Neural crest cell (in vitro differentiated cells): Measurements from ENCODE around the gene METRN. TPM values are rescaled to one million over a fixed set of nuclear protein-coding genes. Genes with fewer than 3 reads are reported as not detected.

ENCODE experiments used
- DNase-seq: peaks from one replicate; pipeline ENCODE4 v3.0.0; 2021; ENCODE audit warnings: low read depth, mixed read lengths, low spot score
- H3K27ac Mint-ChIP-seq: one replicate; pipeline ENCODE4 v1.8.0; 2021; ENCODE audit warnings: mild to moderate bottlenecking, mixed read lengths; ENCODE audit not compliant: unreplicated experiment
- H3K27me3 Mint-ChIP-seq: 2 replicates; pipeline ENCODE4 v1.8.0; 2021; ENCODE audit warnings: low read depth, mild to moderate bottlenecking, mixed read lengths
- H3K36me3 Mint-ChIP-seq: 2 replicates; pipeline ENCODE4 v1.8.0; 2021; ENCODE audit warnings: low read depth, mild to moderate bottlenecking, mixed read lengths
- H3K4me1 Mint-ChIP-seq: 2 replicates; pipeline ENCODE4 v1.8.0; 2021; ENCODE audit warnings: mixed read lengths
- H3K4me3 Mint-ChIP-seq: one replicate; pipeline ENCODE4 v1.8.0; 2021; ENCODE audit warnings: mild to moderate bottlenecking, mixed read lengths
- H3K9me3 Mint-ChIP-seq: 2 replicates; pipeline ENCODE4 v1.8.0; 2021; ENCODE audit warnings: mixed read lengths
- CTCF ChIP-seq: fragments of 200-600 bp; sonication (generic); conservative IDR thresholded peaks from 2 replicates; pipeline ENCODE4 v1.5.0; 2021; ENCODE audit warnings: antibody characterized with exemption, mild to moderate bottlenecking
- total RNA-seq: library from RNA; stranded (reverse); gene quantifications from 2 replicates; pipeline ENCODE4 v1.2.1, GENCODE V29; 2021

METRN gene
- total RNA-seq, 1 donor from 2014 or later = 224 TPM

DNA sequence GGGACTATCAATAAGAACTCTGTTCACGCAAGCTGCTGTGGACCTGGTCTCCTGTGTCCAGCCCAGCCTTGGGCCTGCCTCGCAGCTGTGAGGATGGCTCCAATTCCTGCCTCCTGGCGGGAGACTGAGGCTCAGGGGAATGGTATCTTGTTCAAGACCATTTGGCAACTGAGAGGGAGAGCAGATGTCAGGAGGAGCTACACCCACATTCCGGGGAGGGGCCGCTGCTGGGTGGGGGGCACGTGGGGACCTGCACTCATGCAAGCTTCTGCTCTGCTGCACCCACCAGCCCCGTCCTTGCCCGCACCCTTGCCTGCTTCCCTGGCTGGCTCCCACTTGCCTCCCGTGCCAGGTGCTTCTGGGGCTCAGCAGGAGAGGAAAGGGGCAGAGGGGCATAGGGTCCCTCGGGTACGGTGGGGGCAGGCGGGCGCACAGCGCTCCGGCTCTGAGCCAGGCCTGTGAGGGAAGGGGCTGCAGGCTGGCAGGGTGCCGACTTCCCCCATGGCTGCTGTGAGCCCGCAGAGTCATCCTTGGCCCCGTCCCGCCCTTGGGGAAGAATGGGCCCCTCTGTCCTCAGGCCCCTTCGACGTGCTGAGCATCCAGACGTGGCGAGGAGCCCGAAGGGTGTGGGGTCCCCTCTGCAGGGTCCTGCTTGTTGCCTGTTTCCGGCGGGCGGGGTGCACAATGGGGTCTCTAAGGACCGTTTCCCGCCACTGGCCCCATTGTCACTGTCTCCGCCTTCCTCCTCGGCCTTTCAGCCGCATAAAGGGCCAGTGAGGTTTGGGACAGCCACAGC, 2.7 kb downstream of the METRN start:
- Mint-ChIP-seq H3K27me3 (peaks cover 16% of the 10 kb centered on the region), H3K27ac (peak overlapping the region; percentile 86), H3K4me3 (peak overlapping the region; percentile 80), H3K4me1 (peaks cover 30% of the 10 kb centered on the region), H3K9me3 (no peaks in the 10 kb centered on the region), H3K36me3 (no peaks in the 10 kb centered on the region)
- DNase-seq = no peak
- no peak for TF ChIP-seq CTCF

GRCh38 chr16:718389-718788, 3.5 kb downstream of the METRN start:
- TF ChIP-seq CTCF = no peak
- no peak for DNase-seq
- Mint-ChIP-seq H3K9me3 (no peaks in the 10 kb centered on the region), H3K36me3 (no peaks in the 10 kb centered on the region), H3K27ac (peak overlapping the region; percentile 78), H3K4me3 (peak overlapping the region; percentile 94), H3K27me3 (peaks cover 12% of the 10 kb centered on the region), H3K4me1 (peaks cover 27% of the 10 kb centered on the region)

- Mint-ChIP-seq H3K27ac (peak overlapping the region; percentile 19), H3K27me3 (peaks cover 12% of the 10 kb centered on the region), H3K36me3 (no peaks in the 10 kb centered on the region), H3K4me1 (peaks cover 27% of the 10 kb centered on the region), H3K9me3 (no peaks in the 10 kb centered on the region), H3K4me3 (peak overlapping the region; percentile 94)
- no peak for DNase-seq
- TF ChIP-seq CTCF = no peak
Observed at GRCh38 chr16:718922-719321, 4.0 kb downstream of the METRN start.

DNA sequence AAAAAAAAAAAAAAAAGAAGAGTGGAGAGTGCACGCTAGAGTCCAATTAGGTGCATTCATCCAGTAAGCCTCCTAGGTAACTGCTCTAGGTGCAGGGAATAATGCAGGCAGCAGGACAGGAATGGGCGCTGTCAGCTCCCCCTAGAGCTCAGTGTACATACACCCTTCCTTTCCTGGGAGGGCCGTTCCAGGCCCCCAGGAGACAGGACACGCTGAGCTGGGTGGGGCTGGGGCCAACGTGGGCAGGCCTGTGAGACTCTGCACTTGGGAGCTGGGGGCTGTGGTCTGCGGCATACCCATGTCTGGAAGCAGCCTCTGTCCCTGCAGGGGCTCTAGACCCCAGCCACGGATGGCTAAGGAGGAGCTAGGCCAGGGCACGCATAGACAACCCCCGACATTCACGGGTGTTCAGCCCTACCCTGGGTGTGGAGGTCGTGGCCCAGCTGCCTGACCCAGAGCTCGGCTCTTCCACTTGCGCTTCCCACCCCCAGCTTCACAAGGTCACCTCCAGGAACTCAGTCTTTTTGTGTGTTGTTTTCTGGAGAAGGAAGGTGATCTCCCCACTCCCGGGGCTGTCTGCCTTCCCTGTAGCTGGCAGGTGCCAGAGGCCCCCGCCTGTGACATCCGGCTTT, 5.0 kb downstream of the METRN start:
- DNase-seq = no peak
- Mint-ChIP-seq H3K4me3 (peak overlapping the region; percentile 94), H3K27ac (peak overlapping the region; percentile 92), H3K4me1 (peaks cover 27% of the 10 kb centered on the region), H3K36me3 (no peaks in the 10 kb centered on the region), H3K27me3 (peaks cover 12% of the 10 kb centered on the region), H3K9me3 (no peaks in the 10 kb centered on the region)
- peak; percentile 30 for TF ChIP-seq CTCF

GRCh38 chr16:720447-720989, 5.6 kb downstream of the METRN start:
- Mint-ChIP-seq H3K27me3 (peaks cover 14% of the 10 kb centered on the region), H3K9me3 (no peaks in the 10 kb centered on the region), H3K4me3 (peak overlapping the region; percentile 94), H3K4me1 (peaks cover 27% of the 10 kb centered on the region), H3K27ac (peak overlapping the region; percentile 92), H3K36me3 (no peaks in the 10 kb centered on the region)
- peak; percentile 53 for DNase-seq
- no peak for TF ChIP-seq CTCF
